HCT116 (cell line): ENCODE data around the gene KIAA2012. TPM values are rescaled to one million over a fixed set of nuclear protein-coding genes. Genes with fewer than 3 reads are reported as not detected.

Experiments used
- ATAC-seq: fragments of 200-7000 bp; cut with Tn5 transposase; 2 replicates; pipeline ENCODE4 v1.9.1; 2020; ENCODE audit warnings: mild to moderate bottlenecking, moderate library complexity
- BruUV-seq: library from RNA; stranded (reverse); fragments of 400-500 nt; replicated peaks from 2 replicates; lab custom pipeline; 2021; lab: Mats Ljungman, UMichigan
- CTCF ChIA-PET: fragments of 300-600 bp; sonication (Branson Sonifier 250); formaldehyde crosslinking; loops from one replicate; lab custom pipeline; 2021; ENCODE audit warnings: antibody characterized with exemption; lab: Charles Lee
- POLR2A ChIA-PET: fragments of 300-600, 350-600 bp; sonication (Branson Sonifier 250); formaldehyde crosslinking; loops from one replicate; lab custom pipeline; 2021; ENCODE audit warnings: antibody characterized with exemption; lab: Charles Lee
- RAD21 ChIA-PET, 2 experiments: fragments of 300-600 bp; sonication (Branson Sonifier 250); formaldehyde crosslinking; loops; one replicate each; lab custom pipeline; 2023; ENCODE audit warnings: low total read pairs in 2 of 2; ENCODE audit not compliant: uncharacterized antibody in 2 of 2, unreplicated experiment in 2 of 2, low non-redundant PET in 1 of 2; lab: Charles Lee
- DNase-seq: peaks from one replicate; pipeline ENCODE4 v3.0.0-alpha.2; 2010; ENCODE audit warnings: low read depth, low spot score
- H2AFZ ChIP-seq: fragments of 200-600 bp; shearing (Covaris generic), sonication (generic); 2 replicates; pipeline ENCODE4 v1.6.1; 2017; ENCODE audit warnings: low read depth, mixed run types, mixed read lengths, antibody characterized with exemption, low read length; ENCODE audit not compliant: poor library complexity, severe bottlenecking
- H3K27ac ChIP-seq: 2 replicates; pipeline ENCODE4 v1.5.1; 2012; ENCODE audit warnings: low read depth, low read length
- H3K27me3 ChIP-seq: fragments of 200-600 bp; sonication (generic); 2 replicates; pipeline ENCODE4 v1.6.1; 2016; ENCODE audit warnings: mixed run types, low read length, mixed read lengths; ENCODE audit not compliant: insufficient read depth
- H3K36me3 ChIP-seq, 2 experiments: fragments of 200-500 bp in 1 of 2; fragments of 200-600 bp in 1 of 2; sonication (Bioruptor generic) in 1 of 2; sonication (generic) in 1 of 2; 2 replicates each; pipeline versions ENCODE4 v1.5.1 to v1.6.1; 2014 to 2016; ENCODE audit warnings: low read length in 2 of 2, inconsistent platforms in 1 of 2, mixed read lengths in 1 of 2, mixed run types in 1 of 2; ENCODE audit not compliant: insufficient read depth in 2 of 2, control insufficient read depth in 1 of 2
- H3K4me1 ChIP-seq, 2 experiments: fragments of 200-600 bp in 1 of 2; sonication (generic) in 1 of 2; 2 replicates each; pipeline versions ENCODE4 v1.5.1 to v1.6.1; 2012 to 2017; ENCODE audit warnings: low read length in 2 of 2, inconsistent platforms in 1 of 2, mild to moderate bottlenecking in 1 of 2, mixed read lengths in 1 of 2, mixed run types in 1 of 2, moderate library complexity in 1 of 2; ENCODE audit not compliant: insufficient read depth in 2 of 2, control insufficient read depth in 1 of 2
- H3K4me2 ChIP-seq: fragments of 200-600 bp; sonication (generic); 2 replicates; pipeline ENCODE4 v1.6.1; 2017; ENCODE audit warnings: mixed run types, low read length, mixed read lengths
- H3K4me3 ChIP-seq, 2 experiments: fragments of 200-600 bp in 1 of 2; sonication (generic) in 1 of 2; replicated peaks in 1 of 2; 2 replicates each; pipeline ENCODE4 v1.5.1; 2011 to 2016; ENCODE audit warnings: low read length in 2 of 2, control low read depth in 1 of 2, low read depth in 1 of 2, mild to moderate bottlenecking in 1 of 2, mixed read lengths in 1 of 2, mixed run types in 1 of 2
- H3K79me2 ChIP-seq: fragments of 200-600 bp; sonication (generic); 2 replicates; pipeline ENCODE4 v1.6.1; 2017; ENCODE audit warnings: mild to moderate bottlenecking, mixed run types, low read length, moderate library complexity, mixed read lengths; ENCODE audit not compliant: insufficient read depth
- H3K9ac ChIP-seq: fragments of 200-600 bp; sonication (generic); 2 replicates; pipeline ENCODE4 v1.6.1; 2016; ENCODE audit warnings: low read length, mixed read lengths
- H3K9me2 ChIP-seq: fragments of 200-600 bp; sonication (generic), shearing (Covaris generic); 2 replicates; pipeline ENCODE4 v1.6.1; 2017; ENCODE audit warnings: mixed run types, mild to moderate bottlenecking, moderate library complexity; ENCODE audit not compliant: insufficient read depth
- H3K9me3 ChIP-seq, 2 experiments: fragments of 200-500 bp in 1 of 2; fragments of 200-600 bp in 1 of 2; sonication (Bioruptor generic) in 1 of 2; sonication (generic) in 1 of 2; 2 replicates each; pipeline ENCODE4 v1.6.1; 2014 to 2017; ENCODE audit warnings: low read length in 2 of 2, mixed read lengths in 2 of 2, inconsistent platforms in 1 of 2, low read depth in 1 of 2, mild to moderate bottlenecking in 1 of 2, mixed run types in 1 of 2, moderate library complexity in 1 of 2; ENCODE audit not compliant: control insufficient read depth in 1 of 2, insufficient read depth in 1 of 2
- H4K20me1 ChIP-seq: fragments of 200-600 bp; sonication (generic), shearing (Covaris generic); 2 replicates; pipeline ENCODE4 v1.6.1; 2017; ENCODE audit warnings: mixed run types, mild to moderate bottlenecking, moderate library complexity; ENCODE audit not compliant: insufficient read depth
- CBX3 ChIP-seq: IDR thresholded peaks from 2 replicates; pipeline ENCODE4 v1.6.1; 2012; ENCODE audit warnings: low read depth
- CEBPB ChIP-seq: IDR thresholded peaks from 2 replicates; pipeline ENCODE4 v1.6.1; 2012; ENCODE audit warnings: low read depth
- CTCF ChIP-seq, 3 experiments: fragments of 200-600 bp in 1 of 3; sonication (generic) in 1 of 3; IDR thresholded peaks in 2 of 3; conservative IDR thresholded peaks in 1 of 3; 2 replicates each; pipeline ENCODE4 v1.5.1; 2012 to 2017; ENCODE audit warnings: low read depth in 2 of 3, low read length in 2 of 3, antibody characterized with exemption in 1 of 3, borderline replicate concordance in 1 of 3, control low read depth in 1 of 3, mild to moderate bottlenecking in 1 of 3, mixed read lengths in 1 of 3, mixed run types in 1 of 3, moderate library complexity in 1 of 3; ENCODE audit not compliant: insufficient read depth in 1 of 3
- EGR1 ChIP-seq: IDR thresholded peaks from 2 replicates; pipeline ENCODE4 v1.6.1; 2012; ENCODE audit warnings: low read depth
- ELF1 ChIP-seq: IDR thresholded peaks from 2 replicates; pipeline ENCODE4 v1.6.1; 2012; ENCODE audit warnings: low read depth, borderline replicate concordance
- EZH2 ChIP-seq: fragments of 200-600 bp; sonication (generic); IDR thresholded peaks from 2 replicates; pipeline ENCODE4 v1.6.1; 2017; ENCODE audit warnings: antibody characterized with exemption, mixed run types
- JUND ChIP-seq: IDR thresholded peaks from 2 replicates; pipeline ENCODE4 v1.6.1; 2012
- MAX ChIP-seq: IDR thresholded peaks from 2 replicates; pipeline ENCODE4 v1.6.1; 2012
- RAD21 ChIP-seq: IDR thresholded peaks from 2 replicates; pipeline ENCODE4 v1.6.1; 2012; ENCODE audit warnings: low read depth, mild to moderate bottlenecking
- SP1 ChIP-seq: IDR thresholded peaks from 2 replicates; pipeline ENCODE4 v1.6.1; 2012; ENCODE audit warnings: low read depth
- SRF ChIP-seq: IDR thresholded peaks from 2 replicates; pipeline ENCODE4 v1.6.1; 2012; ENCODE audit warnings: low read depth
- YY1 ChIP-seq: IDR thresholded peaks from 2 replicates; pipeline ENCODE4 v1.6.1; 2011; ENCODE audit warnings: low read length, low read depth, moderate library complexity, mild to moderate bottlenecking; ENCODE audit not compliant: insufficient replicate concordance; ENCODE audit errors: extremely low read depth
- ZBTB33 ChIP-seq: IDR thresholded peaks from 2 replicates; pipeline ENCODE4 v1.6.1; 2011; ENCODE audit warnings: mild to moderate bottlenecking, low read length, moderate library complexity; ENCODE audit not compliant: insufficient replicate concordance; ENCODE audit errors: extremely low read depth
- intact Hi-C: fragments of 100-400 bp; cut with micrococcal nuclease; formaldehyde crosslinking; loops from 2 replicates; pipeline ENCODE4 v1.10.0; 2022
- total RNA-seq: library from RNA; stranded (reverse); gene quantifications from one replicate; pipeline ENCODE4 v1.2.1, GENCODE V29; 2021; ENCODE audit not compliant: unreplicated experiment

Gene KIAA2012
- total RNA-seq, 1 experiment from 2014 or later = not detected

- Histone ChIP-seq H4K20me1 (no peaks in the 10 kb centered on the region), H3K27ac (no peak overlapping the region), H3K79me2 (no peaks in the 10 kb centered on the region), H3K4me3 (no peak overlapping the region), H3K4me1 (no peaks in the 10 kb centered on the region), H3K4me2 (no peak overlapping the region)
- CTCF ChIA-PET = no interaction called here
- POLR2A ChIA-PET = no interaction called here
- BruUV-seq = no TSS peak
- TF ChIP-seq CEBPB = no peak
- no peak for TF ChIP-seq CBX3
- no peak for TF ChIP-seq ZBTB33
- TF ChIP-seq CTCF (IDR thresholded peaks at IDR 0.05 in 2 of 3, conservative IDR thresholded peaks at IDR 0.05 in 1 of 3; ENCODE audit: borderline replicate concordance in 1 of 3, insufficient read depth in 1 of 3, low read depth in 2 of 3, low read length in 2 of 3) = no peak
- TF ChIP-seq EZH2 = no peak
- TF ChIP-seq EGR1 = no peak
- no peak for TF ChIP-seq ELF1
- no peak for TF ChIP-seq MAX
- TF ChIP-seq JUND = no peak
- no peak for TF ChIP-seq RAD21
- TF ChIP-seq YY1 = no peak
- no peak for TF ChIP-seq SP1
- TF ChIP-seq SRF = no peak
- TF ChIP-seq, all 23 proteins: peak for 0
- no peak overlapping the region for H3K9ac ChIP-seq
- no peak for ATAC-seq
- RAD21 ChIA-PET = no interaction called here
- no peak for DNase-seq
- no peaks in the 10 kb centered on the region for H3K9me3 ChIP-seq
- no peak overlapping the region for H2AFZ ChIP-seq
- no peaks in the 10 kb centered on the region for H3K9me2 ChIP-seq
- H3K27me3 ChIP-seq = no peaks in the 10 kb centered on the region
- no peaks in the 10 kb centered on the region for H3K36me3 ChIP-seq
- intact Hi-C loops = no loop called here
Measured at GRCh38 chr2:202196727-202197126, 123.7 kb downstream of the KIAA2012 start.
